AML-193 (cell line): ENCODE data around the gene PDCD4.
"Not testable (repeated sequence)": the region's sequence is repeated elsewhere in the genome, so short reads cannot be mapped to it uniquely, and the experiment has no call there.

Experiments used
- DNase-seq, 2 experiments: peaks; one replicate each; lab custom pipeline; 2025; lab: John Stamatoyannopoulos, UW

The PDCD4 gene

DNA sequence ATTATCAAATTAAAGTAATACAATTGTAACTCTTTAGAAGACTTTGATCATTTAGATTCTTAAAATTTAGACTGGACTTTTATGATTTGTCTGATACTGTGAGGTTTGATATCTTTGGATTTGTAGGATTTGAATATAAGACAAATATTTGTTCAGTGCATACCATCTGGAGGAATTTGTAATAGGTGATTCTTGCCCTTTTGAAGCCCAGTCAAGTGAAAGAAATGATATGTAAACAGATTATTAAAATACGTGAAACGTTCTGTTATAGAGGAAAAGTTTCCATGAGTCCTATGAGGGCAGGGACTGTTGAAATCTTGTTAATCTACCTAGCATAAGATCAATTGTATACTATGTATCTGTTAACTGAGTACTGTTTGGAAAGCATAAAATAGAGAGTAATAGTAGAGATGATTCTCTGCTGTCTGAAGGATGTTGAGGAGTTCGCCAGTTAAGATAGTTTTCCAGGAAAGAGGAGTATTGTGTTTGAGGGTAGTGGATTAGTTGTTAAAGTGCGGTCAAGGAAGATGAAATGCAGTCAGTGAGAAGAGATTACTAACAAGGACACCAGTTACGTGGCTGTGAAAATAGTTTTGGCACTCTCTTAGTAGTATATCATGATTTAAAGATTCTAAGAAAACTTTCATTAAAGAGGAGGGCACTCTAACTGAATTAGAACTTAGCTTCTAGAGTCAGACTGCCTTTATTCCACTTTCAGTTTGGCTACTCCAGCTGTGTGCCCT, 14.4 kb downstream of the PDCD4 start:
- DNase-seq: no peak

DNA sequence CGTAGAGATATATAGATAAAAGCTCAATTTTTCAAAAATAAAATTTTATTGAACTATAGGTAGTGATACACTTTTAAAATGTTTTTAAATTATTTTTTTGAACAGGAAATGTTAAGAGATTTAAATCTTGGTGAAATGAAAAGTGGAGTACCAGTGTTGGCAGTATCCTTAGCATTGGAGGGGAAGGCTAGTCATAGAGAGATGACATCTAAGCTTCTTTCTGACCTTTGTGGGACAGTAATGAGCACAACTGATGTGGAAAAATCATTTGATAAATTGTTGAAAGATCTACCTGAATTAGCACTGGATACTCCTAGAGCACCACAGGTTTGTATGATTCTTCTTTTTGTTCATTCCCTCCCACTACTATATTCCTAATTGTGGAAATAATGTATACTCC, 15.8 kb downstream of the PDCD4 start:
- DNase-seq: no peak

DNA sequence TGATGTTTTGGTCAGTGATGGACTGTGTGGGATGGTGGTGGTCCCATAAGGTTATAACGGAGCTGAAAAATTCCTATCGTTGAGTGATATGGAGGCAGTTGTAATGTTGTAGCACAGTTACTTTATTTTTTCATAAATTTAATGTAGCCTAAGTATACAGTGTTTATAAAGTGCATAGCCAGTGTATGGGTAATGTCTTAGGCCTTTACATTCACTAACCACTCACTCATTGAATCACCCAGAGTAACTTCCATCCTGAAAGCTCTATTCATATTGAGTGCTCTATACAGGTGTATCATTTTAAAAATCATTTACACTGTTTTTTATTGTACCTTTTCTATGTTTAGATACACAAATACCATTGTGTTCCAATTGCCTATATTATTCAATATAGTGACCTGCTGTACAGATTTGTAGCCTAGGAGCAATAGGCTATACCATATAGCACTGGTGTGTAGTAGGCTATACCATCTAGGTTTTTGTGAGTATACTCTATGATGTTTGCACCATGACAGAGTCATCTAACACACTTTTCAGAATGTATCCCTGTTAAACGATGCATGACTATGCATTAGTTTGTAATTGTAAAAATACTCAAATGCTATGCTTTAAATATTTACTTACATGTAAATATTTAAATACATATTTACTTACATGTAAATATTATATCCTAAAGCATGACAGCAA, 21.0 kb downstream of the PDCD4 start:
- DNase-seq: no peak

DNA sequence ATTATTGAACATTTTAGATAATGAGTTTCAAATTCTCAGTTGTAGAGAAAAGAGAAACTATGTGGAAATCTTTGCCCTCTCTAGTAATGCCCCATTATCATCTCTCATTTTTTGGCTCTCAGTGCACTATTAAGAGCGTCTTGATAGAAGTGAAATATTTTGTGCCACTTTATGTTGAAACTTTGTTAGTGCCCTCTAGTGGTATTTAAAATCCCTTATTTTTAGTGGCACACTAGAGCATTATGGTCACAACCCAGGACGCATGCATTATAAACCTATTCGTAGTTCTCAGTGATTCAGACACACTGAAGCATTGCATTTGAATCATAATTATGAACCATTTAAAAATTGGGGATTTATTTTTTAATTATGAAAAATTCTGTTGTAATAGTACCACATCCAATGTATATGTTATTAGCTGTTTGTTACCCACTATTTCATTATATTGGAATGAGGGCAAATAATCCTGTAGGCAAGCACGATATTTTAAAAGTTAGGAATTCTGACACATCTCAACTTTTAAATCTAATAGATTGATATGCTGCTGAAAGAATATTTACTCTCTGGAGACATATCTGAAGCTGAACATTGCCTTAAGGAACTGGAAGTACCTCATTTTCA, 21.9 kb downstream of the PDCD4 start:
- peak; percentile 58 to 67 for DNase-seq

DNA sequence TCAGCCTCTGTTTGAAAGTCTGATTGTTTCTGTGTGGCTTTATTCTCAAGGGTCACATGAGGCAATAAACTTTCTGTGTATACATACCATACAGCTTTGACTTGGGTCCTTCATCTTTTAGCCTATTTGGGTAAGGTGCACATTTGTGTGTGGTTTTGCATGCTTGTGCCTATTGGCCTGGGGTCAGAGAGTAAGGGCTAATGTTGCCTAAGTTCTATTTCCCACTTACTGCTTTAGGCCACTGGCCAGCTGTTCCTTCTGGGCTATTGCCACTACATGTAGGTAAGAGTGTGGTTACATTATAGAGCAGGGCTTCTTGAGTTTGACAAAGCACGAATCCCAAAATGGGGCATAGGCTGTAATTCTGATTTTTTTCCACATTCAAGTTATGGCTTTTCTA, 25.5 kb downstream of the PDCD4 start:
- DNase-seq: peak in 1 of 2 experiments; percentile 10

DNA sequence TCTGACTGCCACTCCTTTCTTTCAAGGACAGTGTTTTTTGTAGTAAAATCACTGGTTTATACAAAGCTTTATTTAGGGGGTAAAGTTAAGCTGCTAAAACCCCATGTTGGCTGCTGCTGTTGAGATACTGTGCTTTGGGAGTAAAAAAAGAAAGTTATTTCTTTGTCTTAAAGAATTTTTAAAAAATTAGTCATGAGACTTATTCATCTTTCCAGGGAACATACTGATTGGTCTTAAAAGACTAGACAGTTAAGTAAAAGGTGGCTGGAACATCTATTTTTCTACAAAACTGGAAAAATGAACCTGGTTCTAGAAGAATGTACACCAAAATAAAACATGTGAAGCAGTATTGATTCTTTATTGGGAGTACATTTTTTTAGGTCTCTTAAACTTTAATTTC, 26.7 kb downstream of the PDCD4 start:
- no peak for DNase-seq

DNA sequence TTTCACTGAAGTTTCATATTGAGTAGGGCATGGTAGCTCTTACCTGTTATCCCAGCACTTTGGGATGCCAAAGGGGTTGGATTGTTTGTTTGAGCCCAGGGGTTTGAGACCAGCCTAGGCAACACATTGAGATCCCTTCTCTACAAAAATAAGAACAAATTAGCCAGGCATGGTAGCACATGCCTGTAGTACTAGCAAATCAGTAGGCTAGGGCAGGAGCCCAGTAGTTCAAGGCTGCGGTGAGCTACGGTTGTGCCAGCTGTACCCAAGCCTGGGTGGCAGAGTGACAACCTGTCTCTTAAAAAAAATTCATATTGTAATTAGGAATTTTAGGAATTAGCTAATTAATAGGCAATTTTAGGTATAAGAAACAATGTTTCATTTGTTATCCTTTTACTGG, 29.3 kb downstream of the PDCD4 start:
- no peak for DNase-seq

DNA sequence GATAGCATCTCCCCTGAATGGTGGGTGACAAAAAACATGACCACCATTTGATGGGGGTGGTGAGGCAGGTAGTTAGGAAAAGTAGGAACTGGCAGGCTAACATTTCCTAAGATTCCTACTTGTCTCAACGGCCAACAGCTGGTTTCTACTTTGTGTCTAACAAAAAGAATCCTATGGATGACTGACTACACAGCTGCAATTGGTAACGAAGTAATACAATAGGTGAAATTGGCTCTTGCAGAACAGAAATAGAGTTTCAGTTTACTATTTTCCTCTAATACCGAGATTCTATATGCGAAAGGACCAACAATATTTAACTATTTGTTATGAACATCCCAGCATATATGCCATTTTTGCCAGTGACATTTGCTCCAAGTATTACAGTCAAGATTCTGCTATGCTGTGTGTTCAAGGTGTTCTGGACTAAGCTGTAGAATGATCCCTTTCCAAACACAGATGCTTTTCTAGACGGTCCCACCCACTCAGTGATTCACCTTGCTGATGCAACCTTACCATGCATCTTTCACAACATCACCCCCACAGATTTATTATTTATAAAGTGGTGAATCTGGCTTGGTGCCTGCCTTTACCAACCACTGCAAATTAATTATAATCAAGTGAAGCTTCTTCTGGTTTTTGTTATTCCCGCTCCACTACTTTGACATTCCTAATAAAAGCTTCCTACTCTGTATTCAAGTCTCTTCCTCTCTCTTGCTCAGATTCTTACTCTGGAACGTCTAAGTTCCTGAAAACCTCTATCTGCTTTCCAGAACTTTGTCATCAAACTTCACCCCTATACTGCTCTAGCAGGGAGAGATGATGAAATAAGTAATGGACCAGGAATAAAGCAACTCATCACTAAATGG, 30.5 kb downstream of the PDCD4 start:
- DNase-seq: no peak

DNA sequence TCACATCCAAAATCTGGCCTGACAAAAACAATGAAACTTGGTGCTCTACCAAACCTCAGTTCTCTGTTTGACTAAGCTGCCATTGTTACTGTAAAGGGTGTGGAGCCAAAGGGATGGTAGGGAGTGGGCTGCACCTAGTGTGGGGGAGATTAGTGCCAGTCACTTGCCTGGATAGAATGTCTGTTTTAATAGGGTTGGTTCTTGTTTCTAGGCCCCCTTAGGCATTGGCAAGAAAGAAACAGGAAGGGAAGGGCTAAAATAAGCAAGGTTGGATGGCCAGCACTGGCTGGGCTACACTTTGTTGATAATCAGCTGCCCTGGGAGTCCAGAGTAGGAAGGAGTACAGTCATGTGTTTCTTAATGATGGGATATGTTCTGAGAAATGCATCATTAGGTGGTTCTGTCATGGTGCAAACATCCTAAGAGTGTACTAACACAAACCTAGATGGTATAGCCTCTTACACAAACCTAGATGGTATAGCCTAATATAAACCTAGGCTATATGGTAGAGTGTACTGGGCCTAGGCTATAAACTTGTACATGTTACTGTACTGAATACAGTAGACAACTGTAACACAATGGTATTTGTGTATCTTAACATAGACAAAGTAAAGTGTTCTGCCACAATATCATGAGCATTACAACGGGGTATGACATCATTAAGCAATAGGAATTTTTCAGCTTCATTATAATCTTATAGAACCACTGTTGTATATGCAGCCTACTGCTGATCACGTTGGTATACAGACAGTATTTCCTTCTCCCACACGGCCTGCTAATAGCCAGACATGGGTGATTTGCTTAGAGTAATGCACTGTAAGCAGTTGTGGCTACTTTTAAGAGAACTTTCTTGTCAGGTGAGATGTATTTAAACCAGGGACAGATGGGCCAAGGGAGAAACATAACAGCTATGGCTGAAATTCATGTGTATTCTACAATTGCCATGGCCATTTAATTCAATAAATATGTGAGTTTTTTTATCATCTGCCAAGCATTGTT, 31.9 kb downstream of the PDCD4 start:
- DNase-seq: no peak

DNA sequence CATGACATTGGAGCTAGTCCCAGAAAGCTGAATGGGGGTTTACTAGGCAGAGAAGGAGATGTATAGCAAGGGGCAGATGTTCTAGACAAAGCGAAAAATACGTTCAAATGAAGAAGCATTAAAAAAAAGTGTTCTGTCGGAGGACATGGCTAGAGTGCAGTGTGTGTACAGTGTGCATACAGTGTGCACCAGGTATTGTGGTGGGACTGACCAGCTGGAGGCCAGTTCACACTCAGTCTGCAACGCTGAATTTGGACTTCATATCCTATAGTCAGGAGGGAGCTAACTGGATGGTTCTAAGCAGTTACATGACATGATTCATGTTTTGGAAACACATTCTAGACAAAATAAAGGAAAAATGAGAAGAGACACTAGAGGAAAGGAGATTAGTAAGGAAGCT, 38.4 kb downstream of the PDCD4 start:
- DNase-seq: no peak

DNA sequence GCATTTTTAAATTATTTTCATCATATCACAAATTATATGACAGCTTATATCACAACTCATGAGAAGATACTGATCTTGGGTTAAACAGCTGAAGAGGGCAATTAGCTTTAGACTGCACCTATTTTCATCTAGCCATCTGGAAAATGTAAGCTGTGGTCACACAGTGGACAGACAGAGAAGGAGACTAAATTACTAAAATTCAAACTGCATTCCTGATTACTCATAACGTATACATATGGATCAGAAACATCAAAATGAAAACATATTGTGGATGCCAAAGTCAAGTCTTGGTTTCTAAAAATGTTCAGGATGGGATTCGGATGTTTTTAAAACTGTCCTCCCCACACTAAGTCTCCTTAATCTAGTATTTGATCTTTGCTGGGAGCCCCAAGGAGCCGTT, 40.6 kb downstream of the PDCD4 start:
- DNase-seq: no peak

DNA sequence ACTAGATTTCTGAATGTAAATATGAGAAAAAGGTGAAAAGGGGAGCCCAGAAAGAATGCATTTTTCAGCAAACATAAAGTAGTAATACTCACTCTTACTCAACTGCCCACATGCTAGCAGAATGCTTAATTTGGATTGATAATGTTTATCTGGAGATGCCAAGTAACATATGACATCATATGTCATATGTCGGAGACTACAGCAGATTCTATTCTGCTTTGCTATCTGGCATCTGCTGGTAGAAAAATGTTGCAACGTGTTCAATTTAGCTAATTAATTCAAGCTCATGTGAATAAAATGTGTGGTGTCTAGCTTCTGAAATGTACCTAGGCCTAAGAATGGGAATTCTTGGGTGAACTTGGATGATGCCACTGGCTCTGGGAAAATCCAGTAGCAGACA, 42.7 kb downstream of the PDCD4 start:
- no peak for DNase-seq

DNA sequence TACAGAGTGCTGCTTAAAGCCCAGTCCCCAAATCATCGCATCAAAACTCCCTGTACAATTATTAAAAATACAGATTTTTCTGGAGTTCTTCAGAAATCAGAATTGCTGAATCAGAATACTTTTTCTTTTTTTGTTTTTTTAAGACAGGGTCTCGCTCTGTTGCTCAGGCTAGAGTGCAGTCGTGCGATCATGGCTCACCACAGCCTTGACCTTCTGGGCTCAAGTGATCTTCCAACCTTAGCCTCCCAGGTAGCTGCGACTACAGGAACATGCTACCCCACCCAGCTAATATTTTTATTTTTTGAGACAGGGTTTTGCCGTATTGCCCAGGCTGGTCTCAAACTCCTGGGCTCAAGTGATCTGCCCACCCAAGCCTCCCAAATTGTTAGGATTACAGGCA, 43.3 kb downstream of the PDCD4 start:
- no peak for DNase-seq

DNA sequence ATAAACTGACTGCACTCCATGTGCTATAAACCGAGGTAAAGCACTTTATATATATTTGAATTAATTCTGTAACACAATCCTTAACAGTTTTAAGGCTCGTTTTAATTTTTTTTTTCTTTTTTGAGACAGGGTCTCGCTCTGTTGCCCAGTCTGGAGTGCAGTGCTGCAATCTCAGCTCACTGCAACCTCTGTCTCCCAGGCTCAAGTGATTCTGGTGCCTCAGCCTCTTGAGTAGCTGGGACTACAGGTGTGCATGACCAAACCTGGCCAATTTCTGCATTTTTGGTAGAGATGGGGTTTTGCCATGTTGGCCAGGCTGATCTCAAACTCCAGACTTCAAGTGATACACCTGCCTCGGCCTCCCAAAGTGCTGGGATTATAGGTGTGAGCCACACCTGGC, 43.9 kb downstream of the PDCD4 start:
- not testable (repeated sequence) for DNase-seq

DNA sequence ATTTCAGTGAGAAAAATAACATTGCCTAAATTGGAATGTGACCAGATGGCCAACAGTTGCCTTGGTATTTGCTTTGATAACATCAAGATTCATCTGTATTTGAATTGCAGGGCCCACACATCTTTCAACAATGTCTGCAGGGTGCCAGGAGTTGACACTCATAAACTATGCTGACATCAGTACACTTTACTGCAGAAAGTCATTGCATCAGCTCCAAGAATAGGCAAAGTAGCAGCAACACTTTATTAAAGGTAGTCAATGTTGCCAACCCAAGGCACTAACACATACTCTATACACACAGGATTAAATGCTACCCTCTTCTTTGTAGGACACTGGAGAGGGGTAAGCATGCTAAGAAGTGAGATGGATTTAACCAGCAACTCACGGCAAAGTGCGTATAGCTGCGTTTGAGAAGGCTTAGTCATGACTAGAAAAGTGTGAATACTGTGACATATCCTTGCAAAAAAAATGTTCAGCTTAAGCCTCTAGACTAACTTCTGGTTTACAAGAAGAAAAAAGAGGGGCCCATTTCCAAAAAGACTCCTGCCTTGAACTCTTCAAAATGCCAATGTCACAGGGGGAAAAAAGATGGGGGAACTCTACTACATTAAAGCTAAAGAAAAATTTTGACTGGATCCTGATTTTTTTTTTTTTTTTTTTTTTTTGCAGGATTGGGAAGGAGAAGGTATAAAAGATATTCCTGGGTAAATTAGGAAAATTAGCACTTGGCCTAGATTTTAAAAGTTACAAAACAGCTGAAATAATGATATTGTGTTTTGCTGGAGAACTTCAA, 45.0 kb downstream of the PDCD4 start:
- no peak for DNase-seq

DNA sequence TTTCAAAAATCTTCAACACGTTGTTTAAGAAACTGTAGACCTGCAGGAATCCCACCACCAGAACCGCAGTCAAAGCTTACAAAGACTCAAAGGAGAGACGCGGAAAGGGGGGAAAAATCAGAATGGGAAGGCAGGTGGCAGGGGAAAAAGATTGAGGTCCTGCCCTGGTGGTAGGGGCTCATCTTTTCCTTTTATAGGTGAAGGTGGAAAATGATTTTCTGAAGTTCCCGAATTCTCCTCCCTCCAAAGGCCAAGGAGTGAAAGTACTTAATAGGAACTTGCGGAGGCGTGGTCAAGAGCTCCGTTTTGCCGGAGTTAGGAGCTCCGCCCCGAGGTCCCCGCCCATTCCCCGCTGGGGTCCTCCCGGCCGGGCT, 46.5 kb downstream of the PDCD4 start:
- DNase-seq: peak; percentile 85

DNA sequence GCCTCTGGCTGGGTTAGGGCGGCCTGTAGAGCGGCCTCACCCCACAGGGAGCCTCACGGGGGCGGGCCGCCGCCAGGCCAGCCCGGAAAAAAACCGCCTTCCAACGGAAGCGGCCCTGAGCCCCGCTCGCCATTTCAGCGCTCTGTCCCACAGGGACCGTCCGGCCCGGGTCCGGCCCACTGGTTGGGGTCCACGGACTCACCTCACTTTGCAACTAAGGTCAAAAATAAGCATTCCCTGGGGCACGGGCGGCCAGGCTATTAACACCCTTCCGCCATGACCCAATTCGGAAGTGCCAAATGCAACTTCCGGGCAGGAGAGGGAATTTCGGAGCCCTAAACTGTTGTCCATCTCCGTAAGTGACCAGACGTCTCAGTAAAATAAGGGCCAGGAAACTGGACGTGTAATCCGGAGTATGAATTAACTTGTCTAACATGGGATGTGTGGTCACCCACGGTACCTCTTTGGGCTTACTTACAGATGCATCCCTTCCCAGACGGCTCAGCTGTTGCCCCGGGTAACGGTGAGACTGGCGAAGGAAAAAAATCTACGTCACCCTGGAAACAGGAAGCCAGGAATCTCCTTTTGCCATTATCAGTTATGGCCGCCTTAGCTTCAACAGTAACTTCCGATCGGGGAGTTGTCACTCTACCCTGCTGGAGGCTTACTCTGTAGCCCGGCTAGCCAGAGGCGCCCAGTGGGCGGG, 47.1 kb downstream of the PDCD4 start, which contains the start of gene BBIP1:
Gene BBIP1 (minus strand): TSS at position 538 of the 706 bp plus-strand sequence. CDS start 1,023 bp downstream, outside the sequence.
- peak; percentile 99 for DNase-seq

DNA sequence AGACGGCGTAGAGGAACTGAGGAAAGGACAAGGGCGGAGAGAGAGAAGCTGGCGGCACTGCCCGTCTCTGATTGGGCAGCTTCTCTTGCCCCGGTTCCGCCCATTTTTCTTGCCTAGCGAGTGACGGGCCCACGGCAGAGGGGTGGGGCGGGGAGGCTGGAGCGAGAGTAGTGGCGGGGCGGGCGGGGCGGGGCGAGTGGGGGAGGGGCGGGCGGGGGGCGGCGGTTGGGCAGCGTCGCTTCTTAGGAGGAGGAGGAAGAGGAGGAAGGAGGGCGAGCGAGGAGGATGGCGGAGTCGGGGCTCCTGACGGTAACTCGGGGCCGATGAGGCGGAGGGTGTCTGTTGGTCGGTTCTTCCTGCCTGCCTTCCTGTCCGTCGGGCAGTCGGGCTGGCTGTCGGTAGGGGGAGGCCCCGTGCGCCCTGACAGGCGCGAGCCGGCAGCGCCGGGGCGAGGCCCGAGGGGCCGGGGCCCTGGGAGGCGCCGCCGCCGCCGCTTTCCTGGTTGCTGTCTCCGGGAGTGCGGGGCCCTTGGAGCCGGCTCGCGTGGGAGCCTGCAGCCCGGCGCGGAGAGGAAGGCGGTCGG, 47.7 kb downstream of the PDCD4 start, which contains the start of gene SHOC2:
Gene SHOC2 (plus strand): TSS at position 256 of the 583 bp plus-strand sequence. CDS start 44,755 bp downstream, outside the sequence.
- peak in 1 of 2 experiments; percentile 59 for DNase-seq
